ENCODE measurements around the gene EPB42.

The EPB42 gene

DNA sequence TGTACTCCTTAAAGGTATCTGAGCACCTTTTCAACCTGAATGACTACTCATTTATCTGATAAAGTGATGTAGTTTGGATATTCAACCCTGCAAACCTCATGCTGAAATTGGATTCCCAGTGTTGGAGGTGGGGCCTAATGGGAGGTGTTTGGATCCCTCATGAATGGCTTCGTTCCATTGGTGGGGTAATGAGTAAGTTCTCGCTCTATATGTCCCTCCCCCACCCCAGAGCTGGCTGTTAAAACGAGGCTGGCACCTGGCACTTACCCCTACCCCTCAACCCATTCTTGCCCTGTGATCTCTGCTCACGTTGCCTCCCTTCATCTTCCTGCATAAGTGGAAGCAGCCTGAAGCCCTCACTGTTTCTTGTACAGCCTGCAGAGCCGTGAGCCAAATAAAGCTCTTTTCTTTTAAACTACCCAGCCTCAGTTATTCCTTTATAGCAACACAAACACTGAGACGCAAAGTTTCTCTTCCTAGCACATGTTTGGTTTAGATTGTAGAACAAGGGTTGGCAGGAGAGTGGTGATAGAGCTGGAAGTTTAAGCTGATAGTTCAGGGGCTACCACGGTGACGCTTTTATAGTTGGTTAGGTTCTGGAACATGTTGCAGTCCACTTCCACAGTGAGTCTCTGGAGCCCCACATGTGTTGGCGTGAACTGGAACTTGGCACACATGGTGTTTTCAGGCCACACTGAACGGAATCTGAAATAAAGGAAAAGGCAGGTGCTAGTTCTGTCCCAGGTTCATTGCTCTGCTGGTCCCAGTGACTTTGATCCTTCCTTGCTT lies 23.9 kb downstream of the EPB42 start:
- Histone ChIP-seq H3K4me1 (ENCODE audit: control insufficient read depth in 1 of 2, insufficient read depth in 2 of 2, low read length in 2 of 2) (no peaks in the 10 kb centered on the region), H3K27ac (ENCODE audit: low read length) (no peak overlapping the region), H3K9me3 (ENCODE audit: control insufficient read depth in 1 of 2, low read length in 2 of 2) (no peaks in the 10 kb centered on the region), H3K4me3 (ENCODE audit: low read depth in 1 of 2, low read length in 2 of 2) (no peak overlapping the region), H3K27me3 (ENCODE audit: low read depth, low read length) (no peaks in the 10 kb centered on the region), H3K36me3 (ENCODE audit: control insufficient read depth in 1 of 2, insufficient read depth in 2 of 2, low read length in 2 of 2) (peaks cover 38 to 54% of the 10 kb centered on the region in 2 donors)

DNA sequence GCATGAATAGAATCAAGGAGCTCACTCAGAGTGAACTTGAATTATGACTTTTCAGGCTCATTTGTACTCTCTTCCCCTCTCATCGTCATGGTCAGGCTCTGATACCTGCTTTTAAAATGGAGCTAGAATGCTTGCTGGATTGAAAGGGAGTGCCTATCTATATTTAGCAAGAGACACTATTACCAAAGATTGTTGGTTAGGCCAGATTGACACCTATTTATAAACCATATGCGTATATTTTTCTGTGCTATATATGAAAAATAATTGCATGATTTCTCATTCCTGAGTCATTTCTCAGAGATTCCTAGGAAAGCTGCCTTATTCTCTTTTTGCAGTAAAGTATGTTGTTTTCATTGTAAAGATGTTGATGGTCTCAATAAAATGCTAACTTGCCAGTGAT lies 26.0 kb downstream of the EPB42 start:
- H3K27ac ChIP-seq (ENCODE audit: low read length), result no peak overlapping the region
- no peaks in the 10 kb centered on the region for H3K9me3 ChIP-seq (ENCODE audit: control insufficient read depth in 1 of 2, low read length in 2 of 2)
- no peak overlapping the region for H3K4me3 ChIP-seq (ENCODE audit: low read depth in 1 of 2, low read length in 2 of 2)
- peaks cover 57 to 74% of the 10 kb centered on the region in 2 donors for H3K36me3 ChIP-seq (ENCODE audit: control insufficient read depth in 1 of 2, insufficient read depth in 2 of 2, low read length in 2 of 2)
- no peaks in the 10 kb centered on the region for H3K27me3 ChIP-seq (ENCODE audit: low read depth, low read length)
- no peaks in the 10 kb centered on the region for H3K4me1 ChIP-seq (ENCODE audit: control insufficient read depth in 1 of 2, insufficient read depth in 2 of 2, low read length in 2 of 2)

DNA sequence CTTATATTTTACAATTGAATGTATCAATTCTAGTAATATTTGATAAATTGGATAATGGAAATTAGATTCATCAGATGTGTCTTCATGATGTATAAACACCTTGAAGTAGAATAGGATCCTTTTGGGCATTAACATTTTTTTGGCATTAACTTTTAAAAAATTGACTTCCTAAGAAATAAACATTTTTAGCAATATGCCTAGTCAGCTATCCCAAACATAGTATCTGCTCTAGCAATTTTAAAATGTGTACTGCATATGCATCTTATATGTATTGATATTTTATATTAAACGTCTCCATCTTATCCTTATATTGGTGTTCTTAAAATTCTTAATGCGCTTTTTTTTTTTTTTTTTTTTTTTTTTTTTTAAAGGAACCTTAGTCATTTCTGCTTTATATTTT lies 27.1 kb downstream of the EPB42 start:
- H3K27me3 ChIP-seq (ENCODE audit: low read depth, low read length), result no peaks in the 10 kb centered on the region
- no peaks in the 10 kb centered on the region for H3K4me1 ChIP-seq (ENCODE audit: control insufficient read depth in 1 of 2, insufficient read depth in 2 of 2, low read length in 2 of 2)
- peaks cover 65 to 73% of the 10 kb centered on the region in 2 donors for H3K36me3 ChIP-seq (ENCODE audit: control insufficient read depth in 1 of 2, insufficient read depth in 2 of 2, low read length in 2 of 2)
- no peaks in the 10 kb centered on the region for H3K9me3 ChIP-seq (ENCODE audit: control insufficient read depth in 1 of 2, low read length in 2 of 2)
- H3K4me3 ChIP-seq (ENCODE audit: low read depth in 1 of 2, low read length in 2 of 2), result no peak overlapping the region
- no peak overlapping the region for H3K27ac ChIP-seq (ENCODE audit: low read length)

DNA sequence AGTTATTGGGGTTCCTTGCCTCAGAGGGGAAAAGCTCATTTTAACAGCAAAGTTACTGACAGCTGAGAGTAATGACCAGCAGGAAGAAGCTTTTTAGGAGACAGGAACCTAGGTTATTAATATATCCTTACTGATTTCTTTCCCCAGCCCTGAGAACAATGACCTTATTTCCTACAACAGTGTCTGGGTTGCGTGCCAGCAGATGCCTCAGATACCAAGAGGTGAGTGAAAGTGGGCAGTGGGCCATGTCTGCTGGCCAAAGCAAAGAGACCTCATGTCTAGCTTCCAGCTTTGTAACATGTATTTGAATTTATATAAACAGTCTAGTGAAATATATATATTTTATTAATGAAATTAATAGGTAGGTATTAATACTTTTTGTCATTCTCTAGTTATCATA lies 30.6 kb downstream of the EPB42 start:
- H3K4me1 ChIP-seq (ENCODE audit: control insufficient read depth in 1 of 2, insufficient read depth in 2 of 2, low read length in 2 of 2), result peaks cover 0 to 11% of the 10 kb centered on the region in 2 donors
- no peaks in the 10 kb centered on the region for H3K27me3 ChIP-seq (ENCODE audit: low read depth, low read length)
- H3K27ac ChIP-seq (ENCODE audit: low read length), result no peak overlapping the region
- no peak overlapping the region for H3K4me3 ChIP-seq (ENCODE audit: low read depth in 1 of 2, low read length in 2 of 2)
- peaks cover 50 to 52% of the 10 kb centered on the region in 2 donors for H3K36me3 ChIP-seq (ENCODE audit: control insufficient read depth in 1 of 2, insufficient read depth in 2 of 2, low read length in 2 of 2)
- no peaks in the 10 kb centered on the region for H3K9me3 ChIP-seq (ENCODE audit: control insufficient read depth in 1 of 2, low read length in 2 of 2)

DNA sequence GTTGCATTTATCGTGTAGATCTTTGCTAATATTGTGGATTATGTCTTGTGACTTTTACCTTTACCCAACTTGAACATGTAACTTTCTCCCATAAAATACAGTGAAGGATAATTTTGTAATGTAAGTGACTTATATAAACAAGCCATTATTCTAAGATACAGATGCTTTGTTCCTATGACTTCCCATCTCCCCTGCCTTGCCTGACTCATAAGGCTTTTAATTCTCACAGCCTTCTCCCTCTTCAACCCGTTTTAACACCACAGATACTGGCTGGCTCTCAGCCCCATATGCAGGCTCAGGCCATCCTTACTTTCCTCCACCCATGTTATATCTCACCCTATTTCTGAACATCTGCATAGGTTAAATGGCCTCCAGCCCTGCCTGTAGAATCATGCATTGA lies 31.5 kb downstream of the EPB42 start:
- no peak overlapping the region for H3K27ac ChIP-seq (ENCODE audit: low read length)
- no peaks in the 10 kb centered on the region for H3K9me3 ChIP-seq (ENCODE audit: control insufficient read depth in 1 of 2, low read length in 2 of 2)
- H3K27me3 ChIP-seq (ENCODE audit: low read depth, low read length), result no peaks in the 10 kb centered on the region
- H3K4me1 ChIP-seq (ENCODE audit: control insufficient read depth in 1 of 2, insufficient read depth in 2 of 2, low read length in 2 of 2), result peaks cover 0 to 17% of the 10 kb centered on the region in 2 donors
- H3K4me3 ChIP-seq (ENCODE audit: low read depth in 1 of 2, low read length in 2 of 2), result no peak overlapping the region
- peaks cover 41 to 49% of the 10 kb centered on the region in 2 donors for H3K36me3 ChIP-seq (ENCODE audit: control insufficient read depth in 1 of 2, insufficient read depth in 2 of 2, low read length in 2 of 2)

DNA sequence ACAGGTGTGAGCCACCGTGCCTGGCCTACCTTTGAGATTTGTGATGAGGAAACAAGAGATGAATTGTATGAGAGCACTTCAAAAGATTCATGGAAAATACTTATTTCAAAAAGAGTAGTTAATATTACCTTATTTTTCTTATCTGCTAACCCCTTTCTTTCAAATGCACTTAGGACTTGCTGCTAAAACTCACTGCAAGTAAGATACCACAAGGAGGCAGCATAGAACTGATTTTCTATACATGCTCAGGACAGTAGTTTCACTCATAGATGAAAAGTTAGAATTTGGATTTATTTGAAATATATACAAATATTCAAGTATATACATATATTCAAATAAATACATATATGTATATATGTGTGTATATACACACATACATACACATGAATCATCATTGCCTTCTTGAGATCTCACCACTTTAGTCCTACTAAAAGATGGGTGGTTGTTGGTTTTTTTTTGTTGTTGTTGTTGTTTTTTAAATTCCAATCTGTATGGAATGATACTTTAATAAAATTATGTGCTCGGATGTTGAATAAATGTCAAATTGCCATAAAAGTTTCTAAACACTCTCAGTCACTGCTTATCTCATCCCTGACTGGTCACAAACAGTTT lies 33.2 kb downstream of the EPB42 start:
- Histone ChIP-seq H3K4me1 (ENCODE audit: control insufficient read depth in 1 of 2, insufficient read depth in 2 of 2, low read length in 2 of 2) (peaks cover 0 to 17% of the 10 kb centered on the region in 2 donors), H3K36me3 (ENCODE audit: control insufficient read depth in 1 of 2, insufficient read depth in 2 of 2, low read length in 2 of 2) (peaks cover 26 to 42% of the 10 kb centered on the region in 2 donors), H3K4me3 (ENCODE audit: low read depth in 1 of 2, low read length in 2 of 2) (no peak overlapping the region), H3K9me3 (ENCODE audit: control insufficient read depth in 1 of 2, low read length in 2 of 2) (no peaks in the 10 kb centered on the region), H3K27ac (ENCODE audit: low read length) (no peak overlapping the region), H3K27me3 (ENCODE audit: low read depth, low read length) (no peaks in the 10 kb centered on the region)

DNA sequence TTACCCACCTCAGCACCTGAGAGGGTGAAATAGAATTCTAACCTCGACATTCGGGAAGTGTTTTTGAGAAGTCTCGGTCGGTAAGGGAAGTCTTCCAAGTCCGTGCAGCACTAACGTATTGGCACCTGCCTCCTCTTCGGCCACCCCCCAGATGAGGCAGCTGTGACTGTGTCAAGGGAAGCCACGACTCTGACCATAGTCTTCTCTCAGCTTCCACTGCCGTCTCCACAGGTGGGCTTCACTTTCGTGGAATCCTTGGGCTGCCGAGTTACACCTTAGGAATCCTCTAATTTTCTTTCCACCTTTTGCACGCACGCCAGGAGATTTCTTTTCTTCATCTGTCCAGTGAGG lies 34.8 kb downstream of the EPB42 start:
- peak overlapping the region; percentile 77 to 81 for H3K4me3 ChIP-seq (ENCODE audit: low read depth in 1 of 2, low read length in 2 of 2)
- no peaks in the 10 kb centered on the region for H3K9me3 ChIP-seq (ENCODE audit: control insufficient read depth in 1 of 2, low read length in 2 of 2)
- no peaks in the 10 kb centered on the region for H3K27me3 ChIP-seq (ENCODE audit: low read depth, low read length)
- H3K36me3 ChIP-seq (ENCODE audit: control insufficient read depth in 1 of 2, insufficient read depth in 2 of 2, low read length in 2 of 2), result peaks cover 9 to 32% of the 10 kb centered on the region in 2 donors
- peak overlapping the region; percentile 89 for H3K27ac ChIP-seq (ENCODE audit: low read length)
- H3K4me1 ChIP-seq (ENCODE audit: control insufficient read depth in 1 of 2, insufficient read depth in 2 of 2, low read length in 2 of 2), result peaks cover 0 to 17% of the 10 kb centered on the region in 2 donors

DNA sequence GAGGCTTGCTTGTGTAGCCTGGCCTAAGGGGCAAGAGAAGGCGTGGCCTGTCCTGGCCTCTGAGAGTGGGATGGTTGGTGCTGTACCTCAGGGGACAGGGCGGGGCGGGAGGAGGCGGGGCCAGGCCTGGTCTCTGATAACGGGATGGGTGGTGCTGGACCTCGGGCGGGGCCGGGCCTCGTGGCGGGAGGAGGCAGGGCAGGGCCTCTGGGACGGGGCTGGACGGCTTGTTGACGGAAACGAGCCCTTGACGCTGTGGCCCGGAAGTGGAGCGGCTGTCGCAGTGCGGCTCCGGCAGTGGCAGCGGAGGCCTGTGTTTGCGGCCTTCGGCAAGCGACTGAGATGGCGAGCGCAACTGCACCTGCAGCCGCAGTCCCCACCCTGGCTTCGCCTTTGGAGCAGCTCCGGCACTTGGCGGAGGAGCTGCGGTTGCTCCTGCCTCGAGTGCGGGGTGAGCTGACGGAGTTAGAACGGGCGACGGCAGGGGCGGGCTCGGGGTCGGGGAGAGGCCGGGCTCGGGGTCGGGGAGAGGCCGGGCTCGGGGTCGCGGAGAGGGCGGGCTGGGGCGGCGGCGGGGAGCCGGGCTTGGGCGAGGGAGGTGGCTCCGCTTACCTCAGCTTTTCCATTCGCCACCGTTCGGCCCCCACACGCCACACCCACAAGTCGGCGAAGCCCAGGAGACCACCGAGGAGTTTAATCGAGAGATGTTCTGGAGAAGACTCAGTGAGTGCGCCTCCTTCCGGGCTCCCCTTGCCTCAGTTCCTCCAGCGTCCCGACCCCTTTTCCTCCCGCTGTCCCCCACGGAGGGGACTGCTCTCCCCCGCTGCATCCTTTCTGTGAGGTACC lies 35.4 kb downstream of the EPB42 start, which contains the start of gene CCNDBP1:
Gene CCNDBP1, plus strand, starts transcription at position 247 of the 846 bp plus-strand sequence. Its CDS starts 96 bp downstream, at position 343.
- no peaks in the 10 kb centered on the region for H3K9me3 ChIP-seq (ENCODE audit: control insufficient read depth in 1 of 2, low read length in 2 of 2)
- peak within 1 kb of the TSS; percentile 89 for H3K27ac ChIP-seq (ENCODE audit: low read length)
- peaks cover 3 to 26% of the 10 kb centered on the region in 2 donors for H3K36me3 ChIP-seq (ENCODE audit: control insufficient read depth in 1 of 2, insufficient read depth in 2 of 2, low read length in 2 of 2)
- H3K4me1 ChIP-seq (ENCODE audit: control insufficient read depth in 1 of 2, insufficient read depth in 2 of 2, low read length in 2 of 2), result peaks cover 0 to 17% of the 10 kb centered on the region in 2 donors
- peak within 1 kb of the TSS; percentile 77 to 81 for H3K4me3 ChIP-seq (ENCODE audit: low read depth in 1 of 2, low read length in 2 of 2)
- no peaks in the 10 kb centered on the region for H3K27me3 ChIP-seq (ENCODE audit: low read depth, low read length)

DNA sequence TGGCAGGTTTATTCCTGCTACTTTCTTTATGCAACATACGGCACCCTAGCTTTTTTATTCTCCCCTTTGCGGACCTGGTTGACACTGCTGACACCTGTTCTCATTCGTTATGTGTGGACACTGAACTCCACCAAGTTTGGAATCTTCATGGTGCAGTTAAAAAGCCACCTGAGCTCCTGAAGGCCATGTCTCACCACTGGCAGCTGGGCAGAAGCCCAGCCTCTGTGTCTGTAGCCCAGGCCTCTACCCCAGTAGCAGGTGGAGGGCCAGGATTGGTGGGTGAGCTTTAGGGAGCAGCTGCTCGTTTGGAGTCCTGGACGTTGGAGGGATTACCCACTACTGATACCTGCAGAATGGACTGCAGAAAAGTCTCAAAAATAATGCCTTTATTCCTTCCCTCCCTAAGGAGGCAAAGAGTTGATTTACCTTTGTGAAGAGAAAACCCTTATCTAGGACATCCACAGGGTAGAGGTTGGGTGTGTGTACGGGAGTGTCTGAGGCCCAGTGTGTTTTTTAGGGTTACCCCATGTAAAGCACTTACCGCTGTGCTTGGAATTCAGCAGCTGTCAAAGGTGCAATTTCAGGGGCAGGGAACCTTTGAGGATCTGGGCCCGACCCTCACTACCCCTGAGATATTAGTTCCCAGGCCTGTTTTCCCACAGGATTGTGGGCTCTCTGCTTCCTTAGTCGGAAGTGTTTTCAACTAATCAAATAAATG lies 36.3 kb downstream of the EPB42 start:
- Histone ChIP-seq H3K9me3 (ENCODE audit: control insufficient read depth in 1 of 2, low read length in 2 of 2) (no peaks in the 10 kb centered on the region), H3K36me3 (ENCODE audit: control insufficient read depth in 1 of 2, insufficient read depth in 2 of 2, low read length in 2 of 2) (peaks cover 0 to 24% of the 10 kb centered on the region in 2 donors), H3K4me1 (ENCODE audit: control insufficient read depth in 1 of 2, insufficient read depth in 2 of 2, low read length in 2 of 2) (peaks cover 0 to 17% of the 10 kb centered on the region in 2 donors), H3K27me3 (ENCODE audit: low read depth, low read length) (no peaks in the 10 kb centered on the region), H3K27ac (ENCODE audit: low read length) (no peak overlapping the region), H3K4me3 (ENCODE audit: low read depth in 1 of 2, low read length in 2 of 2) (peak overlapping the region; percentile 49 to 77)

DNA sequence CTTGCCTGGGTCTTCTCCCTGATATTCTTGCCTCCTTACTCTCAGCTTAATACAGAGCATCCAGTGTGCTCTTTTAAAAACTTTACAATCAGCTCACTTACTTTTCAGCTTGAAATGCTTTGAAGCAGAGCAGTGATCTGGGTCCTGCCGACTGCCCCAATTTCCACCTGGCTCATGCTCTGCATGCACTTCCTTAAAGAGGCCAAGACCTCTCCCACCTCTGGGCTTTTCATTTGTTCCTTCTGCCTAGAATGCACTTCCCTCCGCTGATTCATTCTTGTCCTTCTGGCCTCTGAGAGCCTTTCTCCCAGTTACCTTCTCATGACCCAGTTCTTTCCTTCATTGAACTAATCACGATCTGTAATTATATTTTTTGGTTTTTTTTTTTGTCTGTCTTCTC lies 37.5 kb downstream of the EPB42 start:
- Histone ChIP-seq H3K27me3 (ENCODE audit: low read depth, low read length) (no peaks in the 10 kb centered on the region), H3K36me3 (ENCODE audit: control insufficient read depth in 1 of 2, insufficient read depth in 2 of 2, low read length in 2 of 2) (peaks cover 0 to 25% of the 10 kb centered on the region in 2 donors), H3K4me3 (ENCODE audit: low read depth in 1 of 2, low read length in 2 of 2) (no peak overlapping the region), H3K27ac (ENCODE audit: low read length) (no peak overlapping the region), H3K4me1 (ENCODE audit: control insufficient read depth in 1 of 2, insufficient read depth in 2 of 2, low read length in 2 of 2) (peaks cover 0 to 17% of the 10 kb centered on the region in 2 donors), H3K9me3 (ENCODE audit: control insufficient read depth in 1 of 2, low read length in 2 of 2) (no peaks in the 10 kb centered on the region)
